HG02943 (cell line): Measurements from ENCODE around the gene TBC1D9.

Experiments used
- ATAC-seq: cut with Tn5 transposase; IDR thresholded peaks from one replicate; pipeline ENCODE4 v1.9.1; 2021; ENCODE audit warnings: mild to moderate bottlenecking, low read depth, moderate library complexity; ENCODE audit not compliant: unreplicated experiment

TBC1D9 gene

GRCh38 chr4:140630246-140630645 is 125.9 kb downstream of the TBC1D9 start:
- no peak for ATAC-seq

GRCh38 chr4:140628016-140628415 is 128.2 kb downstream of the TBC1D9 start:
- no peak for ATAC-seq

- ATAC-seq = no peak
These were observed 129.4 kb downstream of the TBC1D9 start for GRCh38 chr4:140626661-140627376.

- ATAC-seq = no peak
These were observed 133.7 kb downstream of the TBC1D9 start for GRCh38 chr4:140622333-140622958.

GRCh38 chr4:140621161-140621560 is 135.0 kb downstream of the TBC1D9 start:
- ATAC-seq = no peak

GRCh38 chr4:140617499-140618248 is 138.5 kb downstream of the TBC1D9 start:
- ATAC-seq = no peak

- ATAC-seq = no peak
These were observed 140.7 kb downstream of the TBC1D9 start for GRCh38 chr4:140615451-140615850.

GRCh38 chr4:140612357-140612756 is 143.8 kb downstream of the TBC1D9 start:
- no peak for ATAC-seq

- ATAC-seq = no peak
These were observed 144.3 kb downstream of the TBC1D9 start for GRCh38 chr4:140611854-140612253.

GRCh38 chr4:140609548-140610425 is 146.4 kb downstream of the TBC1D9 start:
- ATAC-seq = peak; percentile 90

GRCh38 chr4:140607852-140608251 is 148.3 kb downstream of the TBC1D9 start:
- ATAC-seq = no peak

- no peak for ATAC-seq
These were observed 151.6 kb downstream of the TBC1D9 start for GRCh38 chr4:140604544-140604943.

GRCh38 chr4:140603286-140603685 is 152.9 kb downstream of the TBC1D9 start:
- no peak for ATAC-seq

GRCh38 chr4:140602714-140603113 is 153.5 kb downstream of the TBC1D9 start:
- no peak for ATAC-seq

- ATAC-seq = no peak
These were observed 155.8 kb downstream of the TBC1D9 start for GRCh38 chr4:140600408-140600807.

- ATAC-seq = no peak
These were observed 161.1 kb downstream of the TBC1D9 start for GRCh38 chr4:140595065-140595464.

GRCh38 chr4:140584439-140584838 is 171.7 kb downstream of the TBC1D9 start:
- no peak for ATAC-seq

GRCh38 chr4:140581078-140581477 is 175.1 kb downstream of the TBC1D9 start:
- ATAC-seq = no peak

GRCh38 chr4:140579278-140579677 is 176.9 kb downstream of the TBC1D9 start:
- no peak for ATAC-seq

- no peak for ATAC-seq
These were observed 180.7 kb downstream of the TBC1D9 start for GRCh38 chr4:140575489-140575888.

- ATAC-seq = no peak
These were observed 184.6 kb downstream of the TBC1D9 start for GRCh38 chr4:140571620-140572019.
